Calu3 (cell line): ENCODE results near the gene ABCF3. TPM values are rescaled to one million over a fixed set of nuclear protein-coding genes. Genes with fewer than 3 reads are reported as not detected.

Experiments
- BruUV-seq: library from RNA; stranded (reverse); fragments of 400-500 nt; replicated peaks from 2 replicates; lab custom pipeline; 2021; lab: Mats Ljungman, UMichigan
- CTCF ChIA-PET: fragments of 300-600 bp; sonication (Branson Sonifier 250); formaldehyde crosslinking; loops from one replicate; lab custom pipeline; 2022; ENCODE audit warnings: antibody characterized with exemption; lab: Charles Lee
- DNase-seq: peaks from one replicate; pipeline ENCODE4 v3.0.0; 2022
- H3K27ac Mint-ChIP-seq: one replicate; pipeline ENCODE4 v1.8.0; 2022; ENCODE audit warnings: mixed read lengths; ENCODE audit not compliant: unreplicated experiment
- H3K27me3 Mint-ChIP-seq: one replicate; pipeline ENCODE4 v1.8.0; 2022; ENCODE audit warnings: mixed read lengths; ENCODE audit not compliant: unreplicated experiment
- H3K36me3 Mint-ChIP-seq: one replicate; pipeline ENCODE4 v1.8.0; 2022; ENCODE audit warnings: mild to moderate bottlenecking, moderate library complexity, mixed read lengths; ENCODE audit not compliant: insufficient read depth, unreplicated experiment
- H3K4me1 Mint-ChIP-seq: one replicate; pipeline ENCODE4 v1.8.0; 2022; ENCODE audit warnings: mild to moderate bottlenecking, low read depth, mixed read lengths; ENCODE audit not compliant: unreplicated experiment
- H3K4me3 Mint-ChIP-seq: one replicate; pipeline ENCODE4 v1.8.0; 2022; ENCODE audit warnings: mild to moderate bottlenecking, low read depth, moderate library complexity, mixed read lengths; ENCODE audit not compliant: unreplicated experiment
- H3K9me3 Mint-ChIP-seq: one replicate; pipeline ENCODE4 v1.8.0; 2022; ENCODE audit warnings: low read depth, mixed read lengths; ENCODE audit not compliant: unreplicated experiment
- CTCF ChIP-seq: fragments of 200-600 bp; IDR thresholded peaks from one replicate; pipeline ENCODE4 v1.8.0; 2022; ENCODE audit warnings: antibody characterized with exemption; ENCODE audit not compliant: unreplicated experiment
- intact Hi-C: fragments of 100-400 bp; cut with micrococcal nuclease; formaldehyde crosslinking; loops from one replicate; pipeline ENCODE4 v1.10.0; 2022; ENCODE audit not compliant: unreplicated experiment
- total RNA-seq: library from RNA; stranded (reverse); gene quantifications from 2 replicates; pipeline ENCODE4 v1.2.3, GENCODE V29; 2022

ABCF3 gene
- total RNA-seq, 1 experiment from 2014 or later = 116 TPM

- DNase-seq = no peak
- BruUV-seq = no TSS peak
These were observed 12.5 kb downstream of the ABCF3 start for GRCh38 chr3:184198509-184198908.

GRCh38 chr3:184200825-184201224, 14.8 kb downstream of the ABCF3 start:
- no peak overlapping the region for H3K27ac Mint-ChIP-seq
- no peak for TF ChIP-seq CTCF

More at GRCh38 chr3:184198509-184198908, 12.5 kb downstream of the ABCF3 start:
- peaks cover 8% of the 10 kb centered on the region for H3K27me3 Mint-ChIP-seq
- CTCF ChIA-PET = interaction anchor here (0.6 to 1.2 kb wide), 2 partner anchors 15 to 44 kb away, joined by 3 to 7 read pairs; no protein-coding TSS in a partner anchor
- H3K36me3 Mint-ChIP-seq = peaks cover 20% of the 10 kb centered on the region
- intact Hi-C loops = no loop called here
- H3K27ac Mint-ChIP-seq = no peak overlapping the region
- H3K4me3 Mint-ChIP-seq = no peak overlapping the region
- no peak for TF ChIP-seq CTCF
- H3K9me3 Mint-ChIP-seq = no peaks in the 10 kb centered on the region
- no peaks in the 10 kb centered on the region for H3K4me1 Mint-ChIP-seq

GRCh38 chr3:184203526-184203925, 17.5 kb downstream of the ABCF3 start:
- no peak for DNase-seq
- peaks cover 36% of the 10 kb centered on the region for H3K27me3 Mint-ChIP-seq
- H3K4me1 Mint-ChIP-seq = no peaks in the 10 kb centered on the region
- TF ChIP-seq CTCF = no peak
- CTCF ChIA-PET = no interaction called here
- no peak overlapping the region for H3K4me3 Mint-ChIP-seq
- BruUV-seq = no TSS peak
- H3K36me3 Mint-ChIP-seq = no peaks in the 10 kb centered on the region
- no peaks in the 10 kb centered on the region for H3K9me3 Mint-ChIP-seq
- H3K27ac Mint-ChIP-seq = no peak overlapping the region
- intact Hi-C loops = no loop called here

More at GRCh38 chr3:184200825-184201224, 14.8 kb downstream of the ABCF3 start:
- Mint-ChIP-seq H3K36me3 (no peaks in the 10 kb centered on the region), H3K27me3 (peaks cover 17% of the 10 kb centered on the region), H3K4me1 (no peaks in the 10 kb centered on the region), H3K9me3 (no peaks in the 10 kb centered on the region), H3K4me3 (no peak overlapping the region)
- CTCF ChIA-PET = no interaction called here
- intact Hi-C loops = no loop called here
- DNase-seq = no peak
- no TSS peak for BruUV-seq

GRCh38 chr3:184209146-184209923, 23.3 kb downstream of the ABCF3 start:
- Mint-ChIP-seq H3K27me3 (peaks cover 53% of the 10 kb centered on the region), H3K4me3 (no peak overlapping the region), H3K36me3 (no peaks in the 10 kb centered on the region), H3K9me3 (no peaks in the 10 kb centered on the region), H3K27ac (no peak overlapping the region), H3K4me1 (no peaks in the 10 kb centered on the region)
- CTCF ChIA-PET = no interaction called here
- intact Hi-C loops = no loop called here
- no TSS peak for BruUV-seq
- TF ChIP-seq CTCF = no peak
- no peak for DNase-seq
